Measurements from ENCODE around the gene LMTK2.

- TF ChIP-seq GATA3 (IDR thresholded peaks at IDR 0.05; ENCODE audit: low read depth, low read length) (no peak), GATA2 (IDR thresholded peaks at IDR 0.05; ENCODE audit: low read depth, low read length) (peak; percentile 31; the same call in 1 of the 2 replicates)
Measured at GRCh38 chr7:98175260-98175940, 68.7 kb downstream of the LMTK2 start.

Data from SH-SY5Y (cell line).